ENCODE results near the gene ANO1. TPM values are rescaled to one million over a fixed set of nuclear protein-coding genes. Genes with fewer than 3 reads are reported as not detected.

ANO1 gene
- total RNA-seq, 1 donor from 2014 or later, result 7.9 TPM

DNA sequence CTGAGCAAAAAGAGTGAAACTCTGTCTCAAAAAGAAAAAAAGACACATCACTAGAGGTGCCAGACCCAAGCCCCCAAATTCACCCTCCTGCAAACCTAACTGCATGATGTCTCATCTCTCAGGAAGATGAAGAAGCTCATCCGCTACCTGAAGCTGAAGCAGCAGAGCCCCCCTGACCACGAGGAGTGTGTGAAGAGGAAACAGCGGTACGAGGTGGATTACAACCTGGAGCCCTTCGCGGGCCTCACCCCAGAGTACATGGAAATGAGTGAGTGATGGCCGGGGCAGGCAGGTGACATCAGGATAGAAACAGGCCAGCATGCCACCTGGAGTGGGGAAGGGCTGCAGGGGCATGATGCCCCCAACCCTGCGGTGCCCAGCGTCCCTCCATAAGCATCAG lies 89.0 kb downstream of the ANO1 start:
- ATAC-seq, result no peak

- no peak for ATAC-seq
These were observed 89.7 kb downstream of the ANO1 start for GRCh38 chr11:70167723-70168404.

DNA sequence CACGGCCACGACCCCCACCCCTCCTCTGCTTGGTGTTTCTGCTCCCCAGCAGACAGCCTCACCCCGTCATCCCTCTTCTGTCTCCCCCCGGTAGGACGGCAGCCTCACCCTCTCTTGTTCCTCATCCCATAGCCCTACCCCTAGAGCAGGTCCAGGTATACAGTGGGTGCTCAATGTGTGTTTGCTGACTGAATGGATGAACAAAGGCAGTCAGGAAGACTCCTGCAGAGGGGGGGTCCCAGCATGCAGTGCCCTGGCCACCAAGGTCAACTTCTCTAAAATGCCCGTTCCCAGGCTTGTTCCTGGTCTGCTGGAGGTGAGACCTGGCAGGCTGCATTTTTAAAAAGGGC lies 90.3 kb downstream of the ANO1 start:
- ATAC-seq, result no peak

DNA sequence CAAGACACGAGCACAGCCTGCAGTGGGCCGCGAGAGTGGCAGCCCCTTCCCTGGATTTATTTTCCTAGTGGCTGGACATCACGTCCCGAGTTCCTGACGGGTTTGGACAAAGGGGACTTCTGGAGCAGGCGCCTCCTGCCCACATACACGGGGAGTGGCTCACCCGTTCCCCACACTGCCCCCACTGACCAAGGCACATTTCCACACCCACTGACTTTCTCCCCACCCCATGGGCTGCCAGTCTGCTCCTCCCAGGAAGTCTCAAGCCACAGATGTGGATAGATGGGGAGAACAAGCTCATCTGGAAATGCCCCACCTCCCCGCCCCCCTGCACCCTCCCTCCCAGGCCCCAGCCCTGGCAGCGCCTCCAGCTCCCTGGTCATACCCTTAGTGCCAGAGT lies 91.0 kb downstream of the ANO1 start:
- ATAC-seq, result no peak

DNA sequence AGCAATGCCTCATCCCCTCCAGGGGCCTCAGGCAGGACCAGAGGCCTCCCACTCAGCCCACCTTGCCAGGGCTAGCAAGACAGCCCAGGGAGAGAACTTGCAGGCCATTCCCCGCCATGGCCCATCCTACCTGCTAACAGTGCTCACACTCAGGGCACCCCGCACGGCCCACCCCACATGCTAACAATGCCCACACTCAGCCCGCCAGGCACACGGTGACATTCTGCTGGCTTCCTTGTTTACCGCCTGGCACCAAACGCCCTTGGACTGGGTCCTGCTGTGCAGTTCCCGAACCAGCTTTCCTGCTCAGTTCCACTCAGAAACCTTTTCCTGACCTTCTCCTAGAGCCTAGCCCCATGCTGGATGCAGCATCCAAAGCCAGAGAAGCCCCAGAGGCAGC lies 91.5 kb downstream of the ANO1 start:
- ATAC-seq, result no peak

GRCh38 chr11:70170596-70171210 lies 92.6 kb downstream of the ANO1 start:
- no peak for ATAC-seq

DNA sequence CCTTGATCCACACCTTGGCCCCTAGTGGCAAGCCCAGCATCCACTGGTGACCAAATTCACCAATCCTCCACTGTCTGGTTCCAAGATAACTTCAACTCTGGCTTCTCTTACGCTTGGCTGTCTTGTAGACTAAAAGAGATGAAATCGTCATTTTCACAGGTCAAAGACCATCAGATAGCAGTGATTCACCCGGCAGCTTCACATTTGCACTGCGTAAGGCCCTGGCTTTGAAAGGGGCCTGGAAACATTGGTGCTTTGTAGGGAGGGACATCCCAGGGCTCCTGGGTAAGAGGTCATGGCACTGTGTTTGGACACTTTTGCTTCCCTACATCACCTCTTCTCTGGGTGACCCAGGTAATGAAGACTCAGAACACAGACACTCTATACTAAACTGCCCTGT lies 94.9 kb downstream of the ANO1 start:
- no peak for ATAC-seq

DNA sequence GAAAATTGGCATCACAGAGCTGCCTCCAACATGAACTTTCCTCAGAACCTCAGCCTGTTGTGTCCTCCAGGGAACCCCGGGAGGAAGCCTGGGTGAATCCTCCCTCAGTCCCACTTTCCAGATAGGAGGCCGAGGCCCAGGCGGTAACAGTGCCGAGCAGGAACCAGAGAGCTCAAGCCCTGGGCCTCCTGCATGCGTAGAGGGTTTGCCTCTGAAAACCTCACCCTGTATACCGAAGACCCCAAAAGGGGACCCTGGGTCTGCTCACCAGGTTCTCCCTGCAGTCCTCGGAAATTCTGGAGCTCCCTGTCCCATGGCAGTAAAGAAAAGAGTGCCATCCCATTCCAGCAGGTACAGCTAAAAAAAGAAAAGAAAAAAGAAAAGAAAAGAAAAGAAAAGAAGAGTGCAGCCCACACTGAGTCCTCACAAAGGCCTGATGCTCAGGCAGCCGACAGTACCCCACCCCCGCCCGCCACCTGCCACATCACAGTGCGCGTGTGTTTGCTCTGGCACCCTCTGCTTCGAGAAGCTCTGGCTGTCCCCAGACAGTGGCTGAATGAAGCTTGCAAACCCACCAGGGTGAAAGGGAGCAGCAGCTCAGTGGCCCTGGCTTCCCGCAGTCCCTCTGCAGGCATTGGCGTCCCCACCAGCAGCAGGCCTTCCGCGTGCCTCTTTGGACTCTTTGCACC lies 96.6 kb downstream of the ANO1 start:
- no peak for ATAC-seq

DNA sequence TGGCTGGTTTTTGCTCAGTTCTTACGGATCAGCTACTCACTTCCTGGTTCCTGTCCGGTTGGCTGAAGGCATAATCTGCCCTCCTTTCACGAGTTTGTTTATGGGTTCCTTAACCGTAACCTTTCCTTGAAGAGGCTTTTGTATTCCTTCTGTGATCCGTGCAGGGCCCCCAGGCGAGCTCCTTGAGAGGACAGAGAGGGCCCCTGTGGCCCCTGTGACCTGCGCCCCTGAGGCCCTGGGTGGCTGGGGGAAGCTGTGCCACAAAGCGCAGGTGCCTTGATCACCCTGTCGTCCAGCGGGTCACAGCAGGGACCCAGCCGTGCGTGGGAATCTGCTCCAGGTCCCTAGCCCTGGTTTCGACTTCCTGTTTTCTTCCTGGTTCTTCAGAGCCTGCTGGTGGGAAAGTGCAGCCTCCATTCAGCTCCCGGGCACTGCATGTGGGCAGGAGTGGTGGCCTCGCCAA lies 97.2 kb downstream of the ANO1 start:
- no peak for ATAC-seq

GRCh38 chr11:70176940-70177689 lies 99.0 kb downstream of the ANO1 start:
- peak; percentile 53 for ATAC-seq

GRCh38 chr11:70180906-70181305 lies 102.8 kb downstream of the ANO1 start:
- no peak for ATAC-seq

DNA sequence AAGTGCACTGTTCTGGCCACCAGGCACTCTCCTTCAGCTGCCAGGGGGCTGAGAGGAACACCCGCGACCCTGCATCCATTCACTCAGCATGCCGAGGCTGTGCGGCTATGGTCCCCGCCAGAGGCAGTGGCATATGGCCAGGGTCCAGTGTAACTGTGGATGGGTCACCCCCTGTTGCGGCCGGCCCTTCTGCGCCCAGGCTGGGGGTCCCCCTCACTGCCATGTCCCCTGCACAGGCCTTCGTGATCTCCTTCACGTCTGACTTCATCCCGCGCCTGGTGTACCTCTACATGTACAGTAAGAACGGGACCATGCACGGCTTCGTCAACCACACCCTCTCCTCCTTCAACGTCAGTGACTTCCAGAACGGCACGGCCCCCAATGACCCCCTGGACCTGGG lies 104.1 kb downstream of the ANO1 start:
- no peak for ATAC-seq

- no peak for ATAC-seq
These were observed 104.9 kb downstream of the ANO1 start for GRCh38 chr11:70183032-70183431.

GRCh38 chr11:70183483-70184176 lies 105.5 kb downstream of the ANO1 start:
- ATAC-seq, result peak; percentile 74

DNA sequence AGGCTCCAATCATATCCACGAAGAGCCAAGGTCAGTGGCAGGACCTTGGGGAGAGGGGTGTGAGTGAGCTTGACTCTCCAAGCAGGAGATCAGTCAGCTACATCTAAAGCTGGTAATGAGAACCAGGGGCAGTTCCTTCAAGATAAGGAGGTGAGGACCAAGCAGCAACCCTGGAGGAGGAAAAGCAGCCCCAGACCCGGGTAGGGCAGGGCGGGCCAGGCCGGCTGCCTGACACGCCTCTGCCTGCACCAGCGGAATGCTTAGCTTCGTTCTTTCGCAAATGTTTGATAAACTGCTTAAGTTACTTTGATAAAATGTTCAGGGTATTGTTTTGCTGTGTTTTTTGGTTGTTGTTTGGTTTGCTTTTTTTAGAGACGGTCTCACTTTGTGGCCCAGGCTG lies 106.3 kb downstream of the ANO1 start:
- peak; percentile 40 for ATAC-seq

DNA sequence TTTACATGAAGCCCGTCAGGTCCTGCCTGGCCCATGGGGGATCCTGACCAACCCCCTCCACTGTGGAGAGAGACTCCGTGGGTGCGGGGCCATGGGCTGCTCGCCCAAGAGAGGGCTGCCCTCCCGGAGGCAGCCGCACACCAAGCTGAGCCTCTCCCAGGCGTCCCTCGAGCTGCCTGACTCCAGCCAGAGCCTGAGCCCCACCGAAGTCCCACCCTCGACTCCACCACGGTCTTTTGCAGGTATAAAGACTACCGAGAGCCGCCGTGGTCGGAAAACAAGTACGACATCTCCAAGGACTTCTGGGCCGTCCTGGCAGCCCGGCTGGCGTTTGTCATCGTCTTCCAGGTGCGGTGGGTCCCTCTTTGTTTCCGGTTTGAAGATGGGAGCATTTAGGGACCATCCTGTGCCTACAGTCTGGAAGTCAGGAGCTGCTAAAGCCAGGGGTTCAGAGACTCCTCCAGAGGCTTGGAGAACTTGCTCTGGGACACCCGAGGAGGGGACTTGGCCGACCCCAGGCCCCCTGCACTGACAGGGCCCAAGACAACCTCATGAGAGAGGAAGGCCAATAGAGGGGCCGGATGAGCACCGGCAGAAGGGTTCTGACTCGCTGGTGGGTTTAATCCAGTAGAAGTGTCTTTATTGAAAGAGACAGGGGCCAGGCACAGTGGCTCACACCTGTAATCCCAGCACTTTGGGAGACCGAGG lies 107.4 kb downstream of the ANO1 start:
- no peak for ATAC-seq

GRCh38 chr11:70186420-70186819 lies 108.3 kb downstream of the ANO1 start:
- no peak for ATAC-seq

DNA sequence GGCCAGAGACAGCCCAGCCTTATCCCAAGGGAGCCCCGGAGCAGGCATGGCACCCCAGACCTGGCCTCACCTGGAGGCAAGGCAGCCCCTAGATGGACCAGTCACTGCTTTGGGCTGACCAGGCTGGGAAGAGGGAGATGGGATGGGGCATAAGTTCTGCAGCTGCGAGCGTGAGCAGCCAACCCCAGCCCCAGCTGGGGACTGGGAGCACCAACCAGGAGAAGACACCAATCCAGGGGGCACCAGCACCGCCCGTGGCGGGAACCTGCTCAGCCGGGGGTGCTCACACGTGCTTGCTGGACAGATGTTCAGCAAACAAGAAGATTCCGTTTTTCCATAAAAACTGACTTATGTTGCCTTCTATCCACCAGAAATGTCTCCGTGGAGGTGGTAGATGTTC lies 108.8 kb downstream of the ANO1 start:
- ATAC-seq, result no peak

GRCh38 chr11:70187771-70188170 lies 109.7 kb downstream of the ANO1 start:
- ATAC-seq, result no peak

DNA sequence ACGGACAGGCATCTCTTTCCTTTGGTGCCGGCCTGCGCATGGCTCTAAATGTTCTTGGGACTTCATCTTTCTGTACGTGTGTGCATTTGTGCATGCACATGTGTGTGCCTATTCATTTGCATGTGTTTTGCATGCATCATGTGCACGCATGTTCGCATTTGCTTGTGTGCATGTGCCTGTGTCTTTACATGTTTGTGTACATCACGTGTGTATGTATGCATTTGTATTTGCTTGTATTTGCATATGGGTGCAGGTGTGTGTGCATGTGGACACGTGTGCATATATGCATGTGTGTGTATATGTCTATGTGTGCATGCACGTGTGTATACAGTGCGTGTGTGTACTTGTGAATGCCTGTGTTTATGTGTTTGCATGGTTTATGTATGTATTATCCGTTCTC lies 111.5 kb downstream of the ANO1 start:
- no peak for ATAC-seq

GRCh38 chr11:70191495-70192140 lies 113.5 kb downstream of the ANO1 start:
- peak; percentile 84 for ATAC-seq
